Suprapubic skin (tissue), 4 donors: Measurements from ENCODE around the gene PHACTR1. TPM values are rescaled to one million over a fixed set of nuclear protein-coding genes. Genes with fewer than 3 reads are reported as not detected.

ENCODE experiments used
- DNase-seq, 2 donors: peaks; one replicate each; pipeline ENCODE4 v3.0.0-alpha.2; 2019; ENCODE audit warnings: low spot score in 2 of 2
- H3K27ac ChIP-seq: fragments of 200-600 bp; sonication (generic); one replicate; pipeline ENCODE4 v1.5.1; 2019
- H3K27me3 ChIP-seq: fragments of 200-600 bp; sonication (generic); one replicate; pipeline ENCODE4 v1.5.1; 2019
- H3K36me3 ChIP-seq: fragments of 200-600 bp; sonication (generic); one replicate; pipeline ENCODE4 v1.5.1; 2019
- H3K4me1 ChIP-seq: fragments of 200-600 bp; sonication (generic); one replicate; pipeline ENCODE4 v1.5.1; 2019
- H3K4me3 ChIP-seq: fragments of 200-600 bp; sonication (generic); one replicate; pipeline ENCODE4 v1.5.1; 2019; ENCODE audit warnings: mild to moderate bottlenecking
- H3K9me3 ChIP-seq: fragments of 200-600 bp; sonication (generic); one replicate; pipeline ENCODE4 v1.5.1; 2019
- CTCF ChIP-seq, 2 donors: fragments of 200-600 bp in 1 of 2; fragments of 450-650 bp in 1 of 2; sonication (generic) in 1 of 2; IDR thresholded peaks; one replicate each; pipeline ENCODE4 v1.5.1; 2016 to 2019; ENCODE audit warnings: antibody characterized with exemption in 2 of 2, mild to moderate bottlenecking in 1 of 2, moderate library complexity in 1 of 2
- EP300 ChIP-seq: sonication (generic); formaldehyde crosslinking; IDR thresholded peaks from one replicate; pipeline ENCODE4 v1.6.1; 2017; ENCODE audit warnings: antibody characterized with exemption
- POLR2A ChIP-seq, 2 donors: fragments of 450-650 bp; IDR thresholded peaks; one replicate each; pipeline ENCODE4 v1.6.1; 2017; ENCODE audit warnings: antibody characterized with exemption in 2 of 2, mild to moderate bottlenecking in 2 of 2, moderate library complexity in 2 of 2
- POLR2AphosphoS5 ChIP-seq, 3 donors: sonication (generic); formaldehyde crosslinking; IDR thresholded peaks; one replicate each; pipeline ENCODE4 v1.6.1; 2017; ENCODE audit warnings: antibody characterized with exemption in 3 of 3
- WGBS: methylation state at CpG from one replicate; pipeline ENCODE4 v1.1.5; 2018; 5-methylcytosine and 5-hydroxymethylcytosine counted together
- total RNA-seq, 4 donors: library from RNA; depleted of rRNA; stranded (reverse); fragments of >200 nt; gene quantifications; one replicate each; pipeline ENCODE4 v1.1.0, GENCODE V29; 2016

The PHACTR1 gene
- total RNA-seq, 4 donors from 2014 or later: 4.0 to 8.2 (median 6.4) TPM

- H3K9me3 ChIP-seq: no peaks in the 10 kb centered on the region
- H3K27ac ChIP-seq: no peak overlapping the region
- no peak overlapping the region for H3K4me3 ChIP-seq
- TF ChIP-seq CTCF (IDR thresholded peaks at IDR 0.05) (no peak), POLR2AphosphoS5 (IDR thresholded peaks at IDR 0.05) (no peak), POLR2A (IDR thresholded peaks at IDR 0.05) (no peak), EP300 (no peak)
- H3K4me1 ChIP-seq: no peaks in the 10 kb centered on the region
- DNase-seq: no peak
- H3K27me3 ChIP-seq: no peaks in the 10 kb centered on the region
- 52% methylated on average over 1 of the region's 1 CpG for WGBS
- no peaks in the 10 kb centered on the region for H3K36me3 ChIP-seq
Observed at GRCh38 chr6:13253272-13253671, 536.7 kb downstream of the PHACTR1 start.

- DNase-seq: no peak
- no peak overlapping the region for H3K4me3 ChIP-seq
- no peak for TF ChIP-seq EP300
- TF ChIP-seq POLR2AphosphoS5 (IDR thresholded peaks at IDR 0.05): no peak
- no peak for TF ChIP-seq POLR2A (IDR thresholded peaks at IDR 0.05)
- TF ChIP-seq CTCF (IDR thresholded peaks at IDR 0.05): no peak
- H3K9me3 ChIP-seq: no peaks in the 10 kb centered on the region
- WGBS: 88% methylated on average over 2 of the region's 2 CpGs
- no peaks in the 10 kb centered on the region for H3K27me3 ChIP-seq
- H3K4me1 ChIP-seq: no peaks in the 10 kb centered on the region
- H3K27ac ChIP-seq: no peak overlapping the region
- H3K36me3 ChIP-seq: no peaks in the 10 kb centered on the region
Observed at GRCh38 chr6:13256266-13257001, 539.9 kb downstream of the PHACTR1 start.

GRCh38 chr6:13259393-13259792 is 542.8 kb downstream of the PHACTR1 start:
- no peak for DNase-seq
- TF ChIP-seq CTCF (IDR thresholded peaks at IDR 0.05) (no peak), POLR2A (IDR thresholded peaks at IDR 0.05) (no peak), EP300 (no peak), POLR2AphosphoS5 (IDR thresholded peaks at IDR 0.05) (no peak)
- Histone ChIP-seq H3K36me3 (no peaks in the 10 kb centered on the region), H3K4me3 (no peak overlapping the region), H3K27ac (no peak overlapping the region), H3K4me1 (no peaks in the 10 kb centered on the region), H3K9me3 (no peaks in the 10 kb centered on the region), H3K27me3 (no peaks in the 10 kb centered on the region)
- 88% methylated on average over 3 of the region's 3 CpGs for WGBS

GRCh38 chr6:13260101-13260598 is 543.6 kb downstream of the PHACTR1 start:
- no peaks in the 10 kb centered on the region for H3K4me1 ChIP-seq
- WGBS: 92% methylated on average over 7 of the region's 7 CpGs
- no peaks in the 10 kb centered on the region for H3K36me3 ChIP-seq
- no peak overlapping the region for H3K27ac ChIP-seq
- TF ChIP-seq POLR2A (IDR thresholded peaks at IDR 0.05): no peak
- no peak for TF ChIP-seq POLR2AphosphoS5 (IDR thresholded peaks at IDR 0.05)
- TF ChIP-seq CTCF (IDR thresholded peaks at IDR 0.05): no peak
- no peak for TF ChIP-seq EP300
- H3K4me3 ChIP-seq: no peak overlapping the region
- H3K27me3 ChIP-seq: no peaks in the 10 kb centered on the region
- DNase-seq: no peak
- no peaks in the 10 kb centered on the region for H3K9me3 ChIP-seq

GRCh38 chr6:13260831-13261230 is 544.3 kb downstream of the PHACTR1 start:
- H3K36me3 ChIP-seq: no peaks in the 10 kb centered on the region
- no peaks in the 10 kb centered on the region for H3K27me3 ChIP-seq
- no peak for TF ChIP-seq EP300
- no peak for TF ChIP-seq POLR2A (IDR thresholded peaks at IDR 0.05)
- no peak for TF ChIP-seq POLR2AphosphoS5 (IDR thresholded peaks at IDR 0.05)
- TF ChIP-seq CTCF (IDR thresholded peaks at IDR 0.05): no peak
- H3K4me1 ChIP-seq: no peaks in the 10 kb centered on the region
- H3K9me3 ChIP-seq: no peaks in the 10 kb centered on the region
- no peak overlapping the region for H3K4me3 ChIP-seq
- H3K27ac ChIP-seq: no peak overlapping the region
- DNase-seq: no peak
- 95% methylated on average over 5 of the region's 5 CpGs for WGBS
